Stimulated activated naive CD8-positive, alpha-beta T cell treated with anti-CD3 and anti-CD28 coated beads, Interleukin-15, Interleukin-2, amounts not matched to agents 100 U/mL and 50 U/mL, for 24 hours (primary cell): Measurements from ENCODE around the gene AGFG1.
"Not testable (repeated sequence)": the region's sequence is repeated elsewhere in the genome, so short reads cannot be mapped to it uniquely, and the experiment has no call there.

Source experiments
- ATAC-seq: fragments of 150-1000 bp; cut with Tn5 transposase; one replicate; pipeline ENCODE4 v1.10.0; 2021
- DNase-seq: peaks from one replicate; pipeline ENCODE4 v3.0.0; 2021

Gene AGFG1

DNA sequence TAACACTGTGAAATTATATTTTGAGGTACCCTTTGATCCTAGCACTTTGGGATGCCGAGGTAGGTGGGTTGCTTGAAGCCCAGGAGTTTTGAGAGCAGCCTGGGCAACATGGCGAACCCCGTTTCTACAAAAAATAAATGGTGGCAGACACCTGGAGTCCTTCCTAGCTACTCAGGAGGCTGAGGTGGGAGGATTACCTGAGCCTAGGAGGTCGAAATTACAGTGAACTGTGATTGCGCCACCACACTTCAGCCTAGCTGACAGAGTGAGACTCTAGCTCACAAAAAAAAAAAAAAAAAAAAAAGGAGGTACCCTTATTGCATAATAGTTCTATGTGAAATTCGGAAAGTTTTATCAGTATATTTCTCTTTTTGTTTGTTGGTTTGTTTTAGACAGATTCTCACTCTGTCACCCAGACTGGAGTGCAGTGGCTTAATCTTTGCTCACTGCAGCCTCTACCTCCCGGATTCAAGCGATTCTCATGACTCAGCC, 67.6 kb downstream of the AGFG1 start:
- ATAC-seq (no peak), DNase-seq (no peak)

DNA sequence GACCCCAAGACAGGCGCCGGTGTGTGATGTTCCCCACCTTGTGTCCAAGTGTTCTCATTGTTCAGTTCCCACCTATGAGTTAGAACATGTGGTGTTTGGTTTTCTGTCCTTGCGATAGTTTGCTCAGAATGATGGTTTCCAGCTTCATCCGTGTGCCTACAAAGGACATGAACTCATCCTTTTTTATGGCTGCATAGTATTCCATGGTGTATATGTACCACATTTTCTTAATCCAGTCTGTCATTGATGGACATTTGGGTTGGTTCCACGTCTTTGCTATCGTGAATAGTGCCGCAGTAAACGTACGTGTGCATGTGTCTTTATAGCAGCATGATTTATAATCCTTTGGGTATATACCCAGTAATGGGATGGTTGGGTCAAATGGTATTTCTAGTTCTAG, 68.4 kb downstream of the AGFG1 start:
- DNase-seq, ATAC-seq: not testable (repeated sequence)

DNA sequence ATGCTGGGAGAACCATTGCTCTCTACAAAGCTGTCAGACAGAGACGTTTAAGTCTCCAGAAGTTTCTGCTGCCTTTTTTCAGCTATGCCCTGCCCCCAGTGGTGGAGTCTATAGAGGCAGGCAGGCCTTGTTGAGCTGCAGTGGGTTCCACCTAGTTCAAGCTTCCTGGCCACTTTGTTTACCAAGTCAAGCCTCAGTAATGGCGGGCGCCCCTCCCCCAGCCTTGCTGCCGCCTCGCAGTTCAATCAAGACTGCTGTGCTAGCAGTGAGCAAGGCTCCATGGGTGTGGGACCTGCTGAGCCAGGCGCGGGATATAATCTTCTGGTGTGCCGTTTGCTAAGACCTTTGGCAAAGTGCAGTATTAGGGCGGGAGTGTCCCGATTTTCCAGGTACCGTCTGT, 74.0 kb downstream of the AGFG1 start:
- DNase-seq (peak; percentile 21), ATAC-seq (no peak)

DNA sequence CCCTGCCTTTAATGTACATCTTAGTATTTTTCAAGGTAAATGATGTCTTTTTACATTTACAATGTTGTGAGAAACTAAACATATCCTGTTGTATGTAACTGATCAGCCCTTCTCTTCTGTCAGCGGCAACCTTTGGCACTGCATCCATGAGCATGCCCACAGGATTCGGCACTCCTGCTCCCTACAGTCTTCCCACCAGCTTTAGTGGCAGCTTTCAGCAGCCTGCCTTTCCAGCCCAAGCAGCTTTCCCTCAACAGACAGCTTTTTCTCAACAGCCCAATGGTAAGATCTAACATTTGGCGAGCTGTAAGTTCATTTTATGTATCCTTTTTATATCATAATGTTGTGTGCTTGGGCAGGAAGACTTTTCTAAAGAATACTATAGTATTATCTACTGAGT, 79.9 kb downstream of the AGFG1 start:
- DNase-seq = no peak
- ATAC-seq = no peak

DNA sequence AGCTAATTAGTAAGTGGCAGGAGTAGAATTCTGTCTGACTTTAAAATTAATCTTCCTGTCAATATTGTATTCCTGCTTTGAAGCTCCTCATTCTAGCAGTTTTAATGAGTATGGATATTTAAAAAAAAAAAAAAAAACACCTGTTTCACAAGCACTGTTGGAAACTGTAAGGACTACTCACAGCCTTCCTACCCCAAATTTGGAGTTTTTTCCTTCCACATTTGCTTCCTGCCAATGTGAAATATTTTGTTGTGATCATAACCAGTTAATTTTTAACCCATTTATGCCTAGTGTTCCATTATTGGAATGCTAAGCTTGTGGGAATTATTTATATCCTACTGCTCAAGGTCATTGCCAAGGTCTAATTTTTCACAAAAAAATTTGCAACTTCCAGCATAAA, 90.6 kb downstream of the AGFG1 start:
- no peak for ATAC-seq

DNA sequence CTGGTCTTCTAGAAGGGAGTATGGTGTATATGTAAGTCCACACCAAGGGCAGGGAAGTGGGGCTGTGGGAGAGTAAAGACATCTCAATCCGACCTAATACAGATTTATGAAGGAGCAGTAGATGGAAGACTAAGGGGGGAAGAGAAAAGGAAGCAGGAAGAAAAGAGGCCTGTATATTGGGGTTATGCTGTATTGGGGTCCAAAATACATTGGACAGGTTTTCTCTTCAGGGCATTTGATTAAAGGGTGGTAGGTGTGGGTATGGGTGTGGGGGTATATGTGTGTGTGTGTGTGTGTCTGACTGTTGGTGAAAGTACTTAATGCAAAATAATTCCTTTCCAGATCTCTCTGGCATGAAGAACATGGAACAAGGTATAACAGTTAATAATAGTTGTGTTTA, 93.1 kb downstream of the AGFG1 start:
- no peak for ATAC-seq
- no peak for DNase-seq

More for the DNA sequence above, 90.6 kb downstream of the AGFG1 start:
- DNase-seq = no peak

- ATAC-seq (no peak), DNase-seq (no peak)
Measured at GRCh38 chr2:227566012-227566411, 94.1 kb downstream of the AGFG1 start.

DNA sequence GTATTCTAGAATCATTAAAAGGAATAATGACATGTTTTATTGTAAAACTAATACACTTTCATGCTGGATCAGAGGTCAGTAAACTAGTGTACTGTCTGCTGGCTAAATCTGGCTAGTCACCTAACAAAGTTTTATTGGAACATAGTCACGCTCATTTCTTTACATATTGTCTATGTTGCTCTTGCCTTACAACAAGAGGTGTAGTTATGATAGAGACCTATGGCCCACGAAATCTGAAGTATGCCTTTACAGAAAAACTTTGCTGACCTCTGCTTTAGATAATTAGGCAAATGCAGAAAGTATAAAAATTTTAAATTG, 96.9 kb downstream of the AGFG1 start:
- ATAC-seq = no peak
- no peak for DNase-seq

- no peak for ATAC-seq
- DNase-seq = no peak
Measured at GRCh38 chr2:227570615-227571014, 98.7 kb downstream of the AGFG1 start.

GRCh38 chr2:227576110-227576509, 104.2 kb downstream of the AGFG1 start:
- ATAC-seq = no peak
- DNase-seq = no peak

- no peak for ATAC-seq
- DNase-seq = no peak
Measured at GRCh38 chr2:227576812-227577211, 104.9 kb downstream of the AGFG1 start.

- no peak for DNase-seq
- ATAC-seq = no peak
Measured at GRCh38 chr2:227577555-227577954, 105.6 kb downstream of the AGFG1 start.

DNA sequence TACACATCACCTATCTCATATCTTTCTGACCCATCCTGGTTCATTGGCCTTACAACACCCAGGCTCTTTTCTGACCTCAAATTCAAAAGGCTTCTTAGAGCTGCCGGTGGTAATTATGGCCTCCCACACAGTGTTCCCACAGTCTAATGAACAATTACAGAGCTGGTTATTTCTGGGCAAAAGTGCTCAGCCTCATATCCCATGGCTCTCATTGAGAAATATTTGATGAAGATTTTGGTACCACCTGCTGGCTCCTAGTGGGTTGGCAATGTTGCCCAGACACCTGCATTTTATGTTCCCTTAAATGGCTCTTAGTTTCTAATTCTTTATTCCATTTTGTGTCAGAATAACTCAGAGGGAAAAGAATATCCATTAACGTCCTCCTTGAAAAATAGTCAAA, 106.7 kb downstream of the AGFG1 start:
- ATAC-seq (no peak), DNase-seq (no peak)

DNA sequence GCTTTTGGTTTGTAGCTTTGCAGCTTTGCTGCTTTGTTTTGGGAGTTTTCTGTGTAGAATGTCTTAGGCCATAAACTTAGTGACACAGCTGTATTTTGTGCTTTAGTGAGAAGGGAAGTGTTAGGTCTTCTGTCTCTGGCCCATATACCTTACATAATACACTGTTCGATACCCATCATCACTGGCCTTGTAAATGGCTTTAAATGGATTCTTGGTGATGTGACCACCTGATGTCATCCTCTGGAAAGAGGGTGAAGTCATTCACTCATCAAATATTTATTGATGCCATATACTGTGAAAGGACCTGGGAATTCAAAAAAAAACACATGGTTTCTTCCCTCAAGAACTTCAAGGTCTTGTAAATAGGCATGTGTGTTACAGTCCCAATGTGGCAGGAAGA, 107.8 kb downstream of the AGFG1 start:
- DNase-seq (no peak), ATAC-seq (no peak)

- ATAC-seq (no peak), DNase-seq (no peak)
Measured at GRCh38 chr2:227582369-227582768, 110.4 kb downstream of the AGFG1 start.

DNA sequence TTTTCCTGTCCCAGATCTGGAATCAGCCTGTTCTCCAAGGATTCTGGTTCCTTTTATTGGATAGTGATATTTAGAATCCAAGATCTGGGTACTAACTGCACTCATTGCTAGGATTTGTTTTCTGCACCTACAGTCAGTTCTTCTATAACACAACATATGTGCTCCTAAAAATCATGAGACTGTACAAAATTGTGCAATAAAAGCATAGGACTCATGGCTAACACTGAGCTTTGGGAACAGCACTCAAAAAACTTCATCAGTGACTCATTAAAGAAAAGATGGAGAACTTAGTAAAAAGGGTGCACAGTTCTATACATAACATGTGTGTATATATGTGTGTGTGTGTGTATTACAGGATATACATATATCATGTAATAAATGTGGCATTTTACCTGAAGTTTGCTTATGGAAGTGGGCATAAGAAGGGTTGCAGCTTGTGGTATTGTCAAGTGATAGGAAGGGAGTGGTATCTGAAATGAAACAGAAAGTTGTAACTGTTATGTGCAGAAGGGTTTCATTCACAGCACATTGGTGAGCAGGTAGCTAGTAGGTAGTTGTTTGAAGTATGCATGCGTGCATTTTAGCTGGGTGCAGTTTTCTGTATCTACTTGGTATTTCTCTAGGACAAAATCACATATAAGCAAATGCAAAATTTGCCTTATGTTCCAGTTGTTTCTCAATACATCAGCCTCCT, 120.9 kb downstream of the AGFG1 start:
- no peak for DNase-seq
- no peak for ATAC-seq

- DNase-seq (no peak), ATAC-seq (no peak)
Measured at GRCh38 chr2:227595797-227596196, 123.8 kb downstream of the AGFG1 start.

DNA sequence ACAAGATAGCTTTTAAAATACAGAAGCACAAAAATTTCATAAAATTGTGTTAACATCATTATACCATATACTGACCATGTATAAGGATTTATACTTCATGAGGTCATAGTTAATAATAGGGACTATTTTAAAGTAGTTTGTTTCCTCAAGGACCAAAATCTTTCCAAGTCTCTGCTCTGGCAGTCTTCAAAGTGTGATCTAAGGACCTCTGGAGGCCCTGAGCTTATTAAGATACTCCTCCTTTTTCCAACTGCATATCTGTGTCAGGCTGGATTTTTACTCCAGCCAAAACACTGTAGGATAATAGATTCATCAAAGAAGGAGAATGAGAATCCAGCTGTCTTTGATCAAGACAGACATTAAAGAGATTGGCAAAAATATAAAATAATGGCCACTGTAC, 125.1 kb downstream of the AGFG1 start:
- no peak for ATAC-seq
- DNase-seq = no peak

DNA sequence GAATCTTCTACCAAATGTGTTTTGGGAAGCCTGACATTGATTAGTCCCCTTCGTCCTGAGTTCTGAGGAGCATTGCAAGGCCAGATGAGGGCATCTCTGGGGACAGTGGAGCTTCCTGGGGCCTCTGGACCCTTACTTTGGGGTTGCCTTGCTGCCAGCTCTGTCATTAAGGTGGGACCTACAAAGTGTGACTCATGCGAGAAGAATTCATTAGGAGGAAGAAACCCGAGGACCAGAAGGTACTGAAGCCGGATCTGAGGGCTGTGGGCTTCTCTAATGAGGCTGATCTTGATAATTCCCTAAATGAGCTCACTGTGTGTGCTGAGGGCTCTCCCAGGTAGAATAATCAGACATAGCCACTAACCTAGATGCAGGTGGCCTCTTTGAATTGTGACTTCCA, 126.0 kb downstream of the AGFG1 start:
- no peak for DNase-seq
- ATAC-seq = no peak

GRCh38 chr2:227598835-227599503, 127.0 kb downstream of the AGFG1 start, which contains the start of gene SCYGR2:
Gene SCYGR2, plus strand, starts transcription at chr2:227598893. Its CDS starts 0 bp downstream, at chr2:227598893.
- not testable (repeated sequence) for ATAC-seq, DNase-seq

DNA sequence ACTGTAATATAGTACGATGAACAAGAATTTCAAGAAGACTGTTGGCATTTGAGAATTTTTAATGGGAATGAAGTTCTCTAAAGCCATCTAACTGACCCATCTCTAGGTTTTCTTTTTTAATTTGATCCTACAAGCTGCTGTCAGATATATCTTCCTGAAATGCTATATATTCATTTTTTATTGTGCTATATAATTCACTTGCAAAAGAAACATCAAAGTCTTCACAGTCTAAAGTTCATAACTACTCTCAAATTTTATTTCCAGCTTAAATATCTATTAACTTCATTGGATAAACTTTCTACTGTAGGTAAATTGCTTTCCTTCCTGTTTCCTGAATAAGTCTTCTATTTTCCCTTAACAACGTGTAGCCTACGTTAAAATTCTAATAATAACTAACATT, 130.4 kb downstream of the AGFG1 start:
- no peak for ATAC-seq

GRCh38 chr2:227606476-227606875, 134.5 kb downstream of the AGFG1 start:
- ATAC-seq (no peak), DNase-seq (no peak)

More for the DNA sequence above, 130.4 kb downstream of the AGFG1 start:
- DNase-seq = no peak

DNA sequence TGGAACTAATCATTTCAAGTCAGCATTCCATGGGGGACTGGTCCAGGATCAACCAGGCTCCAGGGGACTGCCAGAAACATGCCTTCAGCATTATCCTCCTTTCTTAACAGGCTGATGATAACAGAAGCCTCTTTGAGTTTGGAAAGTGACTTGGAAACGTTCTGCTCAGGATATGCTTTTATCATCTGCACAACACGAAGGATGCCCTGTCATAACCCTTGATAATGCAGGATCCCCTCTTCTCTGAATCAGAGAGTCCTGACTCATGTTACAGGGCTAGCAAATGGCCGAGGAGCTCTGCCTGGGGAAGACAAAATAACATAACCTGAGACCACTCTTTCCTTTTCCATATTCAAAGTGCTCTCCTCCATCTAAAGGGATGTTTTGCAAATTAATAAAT, 136.0 kb downstream of the AGFG1 start:
- ATAC-seq (no peak), DNase-seq (no peak)
